Measurements from ENCODE around the gene NEGR1. TPM values are rescaled to one million over a fixed set of nuclear protein-coding genes. Genes with fewer than 3 reads are reported as not detected.

Gene NEGR1
- total RNA-seq, 2 experiments from 2014 or later: not detected

GRCh38 chr1:72117621-72118020, 164.7 kb downstream of the NEGR1 start:
- Histone ChIP-seq H3K4me3 (ENCODE audit: low read depth, low read length, poor library complexity, severe bottlenecking) (no peak overlapping the region), H3K9me2 (ENCODE audit: insufficient read depth, low read length) (no peaks in the 10 kb centered on the region), H3K36me3 (ENCODE audit: insufficient read depth, low read length) (no peaks in the 10 kb centered on the region), H4K20me1 (ENCODE audit: insufficient read depth, low read length) (no peaks in the 10 kb centered on the region), H3K4me1 (ENCODE audit: insufficient read depth, low read length, poor library complexity, severe bottlenecking) (no peaks in the 10 kb centered on the region), H3K9me3 (ENCODE audit: low read length) (no peaks in the 10 kb centered on the region), H2AFZ (ENCODE audit: low read length) (no peak overlapping the region), H3K79me2 (ENCODE audit: insufficient read depth, low read depth, low read length) (no peaks in the 10 kb centered on the region), H3K27ac (ENCODE audit: low read depth, low read length, poor library complexity, severe bottlenecking) (no peak overlapping the region), H3K4me2 (ENCODE audit: low read length) (no peak overlapping the region)
- ChIA-PET POLR2A (no interaction called here), CTCF (ENCODE audit: unreplicated experiment) (no interaction called here)
- DNase-seq (ENCODE audit: low spot score): no peak
- intact Hi-C loops (cut with micrococcal nuclease; ENCODE audit: unreplicated experiment): no loop called here
- TF ChIP-seq CTCF (conservative IDR thresholded peaks at IDR 0.05; ENCODE audit: low read length) (no peak), EZH2phosphoT487 (IDR thresholded peaks at IDR 0.05; ENCODE audit: borderline replicate concordance, low read depth, low read length) (no peak)
- BruUV-seq (replicated peaks): no TSS peak

GRCh38 chr1:72115290-72115689, 167.0 kb downstream of the NEGR1 start:
- no peak for TF ChIP-seq CTCF (conservative IDR thresholded peaks at IDR 0.05; ENCODE audit: low read length)
- TF ChIP-seq EZH2phosphoT487 (IDR thresholded peaks at IDR 0.05; ENCODE audit: borderline replicate concordance, low read depth, low read length): no peak
- Histone ChIP-seq H3K79me2 (ENCODE audit: insufficient read depth, low read depth, low read length) (no peaks in the 10 kb centered on the region), H2AFZ (ENCODE audit: low read length) (no peak overlapping the region), H3K9me3 (ENCODE audit: low read length) (no peaks in the 10 kb centered on the region), H3K4me1 (ENCODE audit: insufficient read depth, low read length, poor library complexity, severe bottlenecking) (no peaks in the 10 kb centered on the region), H3K27ac (ENCODE audit: low read depth, low read length, poor library complexity, severe bottlenecking) (no peak overlapping the region), H3K9me2 (ENCODE audit: insufficient read depth, low read length) (no peaks in the 10 kb centered on the region), H3K4me2 (ENCODE audit: low read length) (no peak overlapping the region), H3K36me3 (ENCODE audit: insufficient read depth, low read length) (no peaks in the 10 kb centered on the region), H3K4me3 (ENCODE audit: low read depth, low read length, poor library complexity, severe bottlenecking) (no peak overlapping the region), H4K20me1 (ENCODE audit: insufficient read depth, low read length) (no peaks in the 10 kb centered on the region)
- intact Hi-C loops (cut with micrococcal nuclease; ENCODE audit: unreplicated experiment): no loop called here
- BruUV-seq (replicated peaks): no TSS peak
- DNase-seq (ENCODE audit: low spot score): no peak
- ChIA-PET CTCF (ENCODE audit: unreplicated experiment) (no interaction called here), POLR2A (interaction anchor here (1.1 kb wide), 1 partner anchor 9 kb away, joined by 3 read pairs; no protein-coding TSS in a partner anchor)

GRCh38 chr1:72111662-72112061, 170.7 kb downstream of the NEGR1 start:
- H3K27ac ChIP-seq (ENCODE audit: low read depth, low read length, poor library complexity, severe bottlenecking): no peak overlapping the region
- no peak overlapping the region for H2AFZ ChIP-seq (ENCODE audit: low read length)
- H3K36me3 ChIP-seq (ENCODE audit: insufficient read depth, low read length): no peaks in the 10 kb centered on the region
- CTCF ChIA-PET (ENCODE audit: unreplicated experiment): no interaction called here
- H3K4me3 ChIP-seq (ENCODE audit: low read depth, low read length, poor library complexity, severe bottlenecking): no peak overlapping the region
- TF ChIP-seq EZH2phosphoT487 (IDR thresholded peaks at IDR 0.05; ENCODE audit: borderline replicate concordance, low read depth, low read length) (no peak), CTCF (conservative IDR thresholded peaks at IDR 0.05; ENCODE audit: low read length) (no peak)
- intact Hi-C loops (cut with micrococcal nuclease; ENCODE audit: unreplicated experiment): loop anchor here (1.0 kb wide), 1 partner anchor 11 kb away; no protein-coding TSS in a partner anchor
- BruUV-seq (replicated peaks): no TSS peak
- no peaks in the 10 kb centered on the region for H3K79me2 ChIP-seq (ENCODE audit: insufficient read depth, low read depth, low read length)
- no peaks in the 10 kb centered on the region for H4K20me1 ChIP-seq (ENCODE audit: insufficient read depth, low read length)
- H3K9me3 ChIP-seq (ENCODE audit: low read length): no peaks in the 10 kb centered on the region
- POLR2A ChIA-PET: interaction anchor here (0.7 kb wide), 1 partner anchor 775 kb away, joined by 3 read pairs; no protein-coding TSS in a partner anchor
- DNase-seq (ENCODE audit: low spot score): no peak
- H3K4me1 ChIP-seq (ENCODE audit: insufficient read depth, low read length, poor library complexity, severe bottlenecking): no peaks in the 10 kb centered on the region
- no peak overlapping the region for H3K4me2 ChIP-seq (ENCODE audit: low read length)
- H3K9me2 ChIP-seq (ENCODE audit: insufficient read depth, low read length): no peaks in the 10 kb centered on the region

All from OCI-LY7 (cell line).